Nephron progenitor cell (in vitro differentiated cells): Measurements from ENCODE around the gene EMID1.

Experiments used
- DNase-seq: peaks from one replicate; pipeline ENCODE4 v3.0.0; 2021
- H3K27ac Mint-ChIP-seq: 2 replicates; pipeline ENCODE4 v1.8.0; 2021; ENCODE audit warnings: mild to moderate bottlenecking, moderate library complexity, mixed read lengths
- H3K27me3 Mint-ChIP-seq: 2 replicates; pipeline ENCODE4 v1.8.0; 2021; ENCODE audit warnings: mild to moderate bottlenecking, low read depth, mixed read lengths; ENCODE audit not compliant: poor library complexity
- H3K36me3 Mint-ChIP-seq: 2 replicates; pipeline ENCODE4 v1.8.0; 2021; ENCODE audit warnings: low read depth, mixed read lengths
- H3K4me1 Mint-ChIP-seq: 2 replicates; pipeline ENCODE4 v1.8.0; 2021; ENCODE audit warnings: mixed read lengths
- H3K4me3 Mint-ChIP-seq: 2 replicates; pipeline ENCODE4 v1.8.0; 2021; ENCODE audit warnings: mild to moderate bottlenecking, moderate library complexity, mixed read lengths
- H3K9me3 Mint-ChIP-seq: 2 replicates; pipeline ENCODE4 v1.8.0; 2021; ENCODE audit warnings: mild to moderate bottlenecking, moderate library complexity, mixed read lengths
- CTCF ChIP-seq: fragments of 200-600 bp; sonication (generic); IDR thresholded peaks from 2 replicates; pipeline ENCODE4 v1.5.0; 2021; ENCODE audit warnings: antibody characterized with exemption

Gene EMID1

GRCh38 chr22:29290061-29290460 is 84.4 kb downstream of the EMID1 start:
- Mint-ChIP-seq H3K27me3 (no peaks in the 10 kb centered on the region), H3K9me3 (no peaks in the 10 kb centered on the region), H3K27ac (no peak overlapping the region), H3K4me3 (no peak overlapping the region), H3K4me1 (no peaks in the 10 kb centered on the region), H3K36me3 (peaks cover 95% of the 10 kb centered on the region)
- no peak for DNase-seq
- TF ChIP-seq CTCF: no peak

- no peaks in the 10 kb centered on the region for H3K27me3 Mint-ChIP-seq
- TF ChIP-seq CTCF: no peak
- no peaks in the 10 kb centered on the region for H3K4me1 Mint-ChIP-seq
- no peak for DNase-seq
- no peaks in the 10 kb centered on the region for H3K9me3 Mint-ChIP-seq
- H3K4me3 Mint-ChIP-seq: no peak overlapping the region
- peaks cover 94% of the 10 kb centered on the region for H3K36me3 Mint-ChIP-seq
- no peak overlapping the region for H3K27ac Mint-ChIP-seq
Observed at GRCh38 chr22:29291215-29291614, 85.5 kb downstream of the EMID1 start.

GRCh38 chr22:29292379-29292778 is 86.7 kb downstream of the EMID1 start:
- Mint-ChIP-seq H3K9me3 (no peaks in the 10 kb centered on the region), H3K36me3 (peaks cover 95% of the 10 kb centered on the region)

GRCh38 chr22:29298641-29299040 is 92.9 kb downstream of the EMID1 start:
- H3K4me3 Mint-ChIP-seq: no peak overlapping the region
- TF ChIP-seq CTCF: no peak
- DNase-seq: no peak
- peak overlapping the region; percentile 92 for H3K27ac Mint-ChIP-seq
- H3K4me1 Mint-ChIP-seq: peaks cover 10% of the 10 kb centered on the region
- peaks cover 72% of the 10 kb centered on the region for H3K36me3 Mint-ChIP-seq
- H3K27me3 Mint-ChIP-seq: no peaks in the 10 kb centered on the region
- no peaks in the 10 kb centered on the region for H3K9me3 Mint-ChIP-seq

More at GRCh38 chr22:29292379-29292778, 86.7 kb downstream of the EMID1 start:
- Mint-ChIP-seq H3K4me3 (no peak overlapping the region), H3K27ac (no peak overlapping the region), H3K4me1 (peaks cover 5% of the 10 kb centered on the region), H3K27me3 (no peaks in the 10 kb centered on the region)
- TF ChIP-seq CTCF: no peak
- no peak for DNase-seq

- Mint-ChIP-seq H3K36me3 (peaks cover 65% of the 10 kb centered on the region), H3K27ac (peak overlapping the region; percentile 92), H3K4me3 (no peak overlapping the region), H3K27me3 (no peaks in the 10 kb centered on the region), H3K4me1 (peaks cover 11% of the 10 kb centered on the region), H3K9me3 (no peaks in the 10 kb centered on the region)
- no peak for TF ChIP-seq CTCF
- DNase-seq: no peak
Observed at GRCh38 chr22:29299136-29299900, 93.6 kb downstream of the EMID1 start.

GRCh38 chr22:29300467-29300806 is 94.7 kb downstream of the EMID1 start:
- Mint-ChIP-seq H3K4me3 (no peak overlapping the region), H3K9me3 (no peaks in the 10 kb centered on the region), H3K4me1 (peaks cover 15% of the 10 kb centered on the region), H3K27ac (peak overlapping the region; percentile 31), H3K27me3 (no peaks in the 10 kb centered on the region), H3K36me3 (peaks cover 56% of the 10 kb centered on the region)
- TF ChIP-seq CTCF: no peak
- no peak for DNase-seq
